NCI-H1436 treated with DMSO at 0.1 percent for 48 hours (cell line): ENCODE results near the gene COX5B.
"Not testable (repeated sequence)": the region's sequence is repeated elsewhere in the genome, so short reads cannot be mapped to it uniquely, and the experiment has no call there.

Source experiments
- DNase-seq: peaks from one replicate; lab custom pipeline; 2025; lab: John Stamatoyannopoulos, UW

Gene COX5B

GRCh38 chr2:97673182-97673914, 27.5 kb downstream of the COX5B start:
- no peak for DNase-seq

GRCh38 chr2:97673915-97674283, 28.0 kb downstream of the COX5B start:
- no peak for DNase-seq

GRCh38 chr2:97675430-97676113, 29.7 kb downstream of the COX5B start:
- no peak for DNase-seq

- no peak for DNase-seq
Measured at GRCh38 chr2:97676620-97677019, 30.8 kb downstream of the COX5B start.

GRCh38 chr2:97677480-97677879, 31.6 kb downstream of the COX5B start:
- DNase-seq: no peak

GRCh38 chr2:97678298-97678697, 32.4 kb downstream of the COX5B start:
- no peak for DNase-seq

GRCh38 chr2:97687235-97687634, 41.4 kb downstream of the COX5B start:
- not testable (repeated sequence) for DNase-seq

GRCh38 chr2:97688062-97688827, 42.4 kb downstream of the COX5B start:
- DNase-seq: no peak

GRCh38 chr2:97691166-97691565, 45.3 kb downstream of the COX5B start:
- DNase-seq: no peak

GRCh38 chr2:97693476-97693875, 47.6 kb downstream of the COX5B start:
- DNase-seq: no peak

GRCh38 chr2:97695744-97696143, 49.9 kb downstream of the COX5B start:
- DNase-seq: no peak

- peak; percentile 38 for DNase-seq
Measured at GRCh38 chr2:97697252-97698235, 51.7 kb downstream of the COX5B start.
